ENCODE data around the gene KISS1R. TPM values are rescaled to one million over a fixed set of nuclear protein-coding genes. Genes with fewer than 3 reads are reported as not detected.

The KISS1R gene
- total and polyA plus RNA-seq, 2 donors from 2014 or later, result 0.69 TPM; not detected in 1

DNA sequence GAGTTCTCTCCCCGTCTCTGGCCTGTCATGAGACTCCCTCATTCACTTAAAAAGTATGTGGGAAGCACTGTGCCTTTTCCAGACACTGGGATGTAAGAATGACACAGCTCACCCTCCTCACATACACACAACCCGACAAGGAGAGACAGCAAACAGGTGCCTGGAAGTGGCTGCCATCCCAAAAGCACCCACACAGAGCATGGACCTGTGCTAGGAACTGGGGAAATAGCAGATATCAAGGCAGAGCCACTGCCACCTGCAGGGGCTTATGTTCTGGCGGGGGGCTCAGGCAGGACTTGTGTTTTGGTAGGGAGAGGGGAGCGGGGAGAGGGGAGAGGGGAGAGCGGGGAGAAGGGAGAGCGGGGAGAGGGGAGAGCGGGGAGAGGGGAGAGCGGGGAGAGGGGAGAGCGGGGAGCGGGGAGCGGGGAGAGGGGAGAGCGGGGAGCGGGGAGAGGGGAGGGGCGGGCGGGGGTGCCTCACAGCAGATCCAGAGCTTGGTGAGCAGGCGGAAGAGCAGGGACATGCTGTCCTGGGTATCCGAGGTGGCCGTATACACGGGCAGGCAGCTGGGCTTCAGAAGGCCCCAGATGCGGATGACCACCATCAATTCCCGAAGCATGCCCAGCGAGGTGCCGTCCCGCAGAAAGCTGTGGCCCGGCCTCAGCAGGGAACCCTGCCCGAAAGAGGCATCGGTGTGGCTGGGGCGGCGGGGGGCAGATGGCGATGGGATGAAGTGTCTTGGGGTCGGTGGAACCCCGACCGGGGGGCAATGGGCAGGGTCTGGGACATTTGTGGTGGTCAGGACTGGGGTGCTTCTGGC lies 45.5 kb upstream of the KISS1R start:
- Histone ChIP-seq H3K9ac (ENCODE audit: low read length in 3 of 3) (no peak overlapping the region), H3K36me3 (ENCODE audit: control insufficient read depth in 2 of 3, insufficient read depth in 3 of 3, low read length in 3 of 3) (peaks cover 0 to 10% (median 0%) of the 10 kb centered on the region in 3 donors), H3K27me3 (ENCODE audit: control insufficient read depth, insufficient read depth, low read length) (no peaks in the 10 kb centered on the region), H3K4me3 (ENCODE audit: low read length in 3 of 3) (no peak overlapping the region), H3K9me3 (ENCODE audit: control insufficient read depth in 2 of 3, insufficient read depth in 1 of 3, low read length in 3 of 3) (no peaks in the 10 kb centered on the region), H3K4me1 (ENCODE audit: control insufficient read depth in 2 of 3, insufficient read depth in 2 of 3, low read depth in 1 of 3, low read length in 3 of 3) (peaks cover 0 to 4% (median 0%) of the 10 kb centered on the region in 3 donors), H3K27ac (ENCODE audit: low read depth in 2 of 2, low read length in 2 of 2) (peak overlapping the region in 1 of 2 donors; percentile 59)
- TF ChIP-seq, protein P1, sequence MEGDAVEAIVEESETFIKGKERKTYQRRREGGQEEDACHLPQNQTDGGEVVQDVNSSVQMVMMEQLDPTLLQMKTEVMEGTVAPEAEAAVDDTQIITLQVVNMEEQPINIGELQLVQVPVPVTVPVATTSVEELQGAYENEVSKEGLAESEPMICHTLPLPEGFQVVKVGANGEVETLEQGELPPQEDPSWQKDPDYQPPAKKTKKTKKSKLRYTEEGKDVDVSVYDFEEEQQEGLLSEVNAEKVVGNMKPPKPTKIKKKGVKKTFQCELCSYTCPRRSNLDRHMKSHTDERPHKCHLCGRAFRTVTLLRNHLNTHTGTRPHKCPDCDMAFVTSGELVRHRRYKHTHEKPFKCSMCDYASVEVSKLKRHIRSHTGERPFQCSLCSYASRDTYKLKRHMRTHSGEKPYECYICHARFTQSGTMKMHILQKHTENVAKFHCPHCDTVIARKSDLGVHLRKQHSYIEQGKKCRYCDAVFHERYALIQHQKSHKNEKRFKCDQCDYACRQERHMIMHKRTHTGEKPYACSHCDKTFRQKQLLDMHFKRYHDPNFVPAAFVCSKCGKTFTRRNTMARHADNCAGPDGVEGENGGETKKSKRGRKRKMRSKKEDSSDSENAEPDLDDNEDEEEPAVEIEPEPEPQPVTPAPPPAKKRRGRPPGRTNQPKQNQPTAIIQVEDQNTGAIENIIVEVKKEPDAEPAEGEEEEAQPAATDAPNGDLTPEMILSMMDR (IDR thresholded peaks at IDR 0.05; ENCODE audit: borderline replicate concordance, extremely low read depth, insufficient read depth), result no peak
- intact Hi-C loops (cut with DNase I), result no loop called here
- FAIRE-seq (no peak), DNase-seq (peak in 1 of 5 donors; percentile 87)

DNA sequence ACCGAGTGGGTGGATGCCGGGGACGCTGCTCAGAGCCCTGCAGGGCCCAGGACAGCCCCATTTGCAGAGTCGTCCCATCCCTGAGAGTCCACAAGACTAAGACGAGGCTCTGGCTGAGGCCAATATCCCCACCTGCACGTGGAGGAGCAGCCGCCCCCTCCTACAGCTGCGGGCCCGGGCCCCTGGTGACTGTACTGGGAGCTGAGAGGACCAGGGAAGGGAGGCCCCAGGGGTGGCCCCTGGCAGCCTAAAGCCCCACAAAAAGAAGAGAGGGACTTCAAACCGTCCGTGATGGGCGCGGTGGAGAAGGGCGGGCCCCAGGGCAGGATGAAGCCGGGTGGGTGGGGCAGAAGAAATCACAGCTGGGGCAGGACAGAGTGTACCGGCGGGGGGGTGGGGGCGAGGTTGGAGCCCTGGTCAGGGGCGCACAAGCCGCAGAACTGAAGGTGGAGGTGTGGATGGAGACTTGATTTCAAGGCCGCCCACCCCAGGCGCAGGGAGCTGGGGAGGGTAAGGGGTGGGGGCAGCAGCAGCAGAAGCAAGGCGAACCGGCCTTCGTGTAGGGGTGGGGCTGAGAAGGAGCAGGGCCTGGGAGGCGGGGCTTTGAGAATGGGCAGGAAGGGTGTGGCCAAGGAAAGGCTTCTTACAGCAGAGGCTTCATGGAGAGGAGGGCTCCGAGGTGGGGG lies 44.7 kb upstream of the KISS1R start:
- peaks cover 0 to 15% (median 0%) of the 10 kb centered on the region in 3 donors for H3K36me3 ChIP-seq (ENCODE audit: control insufficient read depth in 2 of 3, insufficient read depth in 3 of 3, low read length in 3 of 3)
- H3K4me3 ChIP-seq (ENCODE audit: low read length in 3 of 3), result no peak overlapping the region
- no peaks in the 10 kb centered on the region for H3K9me3 ChIP-seq (ENCODE audit: control insufficient read depth in 2 of 3, insufficient read depth in 1 of 3, low read length in 3 of 3)
- no peak overlapping the region for H3K27ac ChIP-seq (ENCODE audit: low read depth in 2 of 2, low read length in 2 of 2)
- no peak overlapping the region for H3K9ac ChIP-seq (ENCODE audit: low read length in 3 of 3)
- peaks cover 0 to 4% (median 0%) of the 10 kb centered on the region in 3 donors for H3K4me1 ChIP-seq (ENCODE audit: control insufficient read depth in 2 of 3, insufficient read depth in 2 of 3, low read depth in 1 of 3, low read length in 3 of 3)
- intact Hi-C loops (cut with DNase I), result no loop called here
- H3K27me3 ChIP-seq (ENCODE audit: control insufficient read depth, insufficient read depth, low read length), result no peaks in the 10 kb centered on the region
- FAIRE-seq (no peak), DNase-seq (peak in 2 of 5 donors; percentile 50 to 92)
- TF ChIP-seq, protein P1 (IDR thresholded peaks at IDR 0.05; ENCODE audit: borderline replicate concordance, extremely low read depth, insufficient read depth), result no peak

DNA sequence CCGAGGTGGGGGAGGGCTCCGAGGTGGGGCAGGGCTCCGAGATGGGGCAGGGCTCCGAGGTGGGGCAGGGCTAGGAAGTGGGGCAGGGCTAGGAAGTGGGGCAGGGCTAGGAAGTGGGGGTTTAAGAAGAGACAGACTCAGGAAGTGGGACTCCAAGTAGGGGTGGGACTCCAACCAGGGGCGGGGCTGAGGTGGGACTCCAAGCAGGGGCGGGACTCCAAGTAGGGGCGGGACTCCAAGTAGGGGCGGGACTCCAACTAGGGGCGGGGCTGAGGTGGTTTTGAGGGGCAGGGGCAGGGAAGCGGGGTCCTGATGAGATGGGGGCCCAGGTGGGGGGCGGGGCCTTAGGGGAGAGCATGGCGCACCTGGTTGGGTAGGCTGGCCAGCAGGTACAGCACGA lies 44.0 kb upstream of the KISS1R start:
- no peak for FAIRE-seq
- H3K27ac ChIP-seq (ENCODE audit: low read depth in 2 of 2, low read length in 2 of 2), result no peak overlapping the region

More for the DNA sequence above, 44.0 kb upstream of the KISS1R start:
- no peaks in the 10 kb centered on the region for H3K9me3 ChIP-seq (ENCODE audit: control insufficient read depth in 2 of 3, insufficient read depth in 1 of 3, low read length in 3 of 3)
- peak in 1 of 5 donors; percentile 89 for DNase-seq
- no peak overlapping the region for H3K4me3 ChIP-seq (ENCODE audit: low read length in 3 of 3)
- H3K4me1 ChIP-seq (ENCODE audit: control insufficient read depth in 2 of 3, insufficient read depth in 2 of 3, low read depth in 1 of 3, low read length in 3 of 3), result peaks cover 0 to 4% (median 0%) of the 10 kb centered on the region in 3 donors
- peaks cover 0 to 13% (median 0%) of the 10 kb centered on the region in 3 donors for H3K36me3 ChIP-seq (ENCODE audit: control insufficient read depth in 2 of 3, insufficient read depth in 3 of 3, low read length in 3 of 3)
- intact Hi-C loops (cut with DNase I), result no loop called here
- no peaks in the 10 kb centered on the region for H3K27me3 ChIP-seq (ENCODE audit: control insufficient read depth, insufficient read depth, low read length)
- H3K9ac ChIP-seq (ENCODE audit: low read length in 3 of 3), result no peak overlapping the region
- TF ChIP-seq, protein P1 (IDR thresholded peaks at IDR 0.05; ENCODE audit: borderline replicate concordance, extremely low read depth, insufficient read depth), result no peak
